HG03175 (cell line): ENCODE results near the gene PSMG2.
"Not testable (repeated sequence)": the region's sequence is repeated elsewhere in the genome, so short reads cannot be mapped to it uniquely, and the experiment has no call there.

Experiments used
- ATAC-seq: cut with Tn5 transposase; IDR thresholded peaks from one replicate; pipeline ENCODE4 v1.9.1; 2021; ENCODE audit warnings: mild to moderate bottlenecking, moderate library complexity; ENCODE audit not compliant: unreplicated experiment

Gene PSMG2

DNA sequence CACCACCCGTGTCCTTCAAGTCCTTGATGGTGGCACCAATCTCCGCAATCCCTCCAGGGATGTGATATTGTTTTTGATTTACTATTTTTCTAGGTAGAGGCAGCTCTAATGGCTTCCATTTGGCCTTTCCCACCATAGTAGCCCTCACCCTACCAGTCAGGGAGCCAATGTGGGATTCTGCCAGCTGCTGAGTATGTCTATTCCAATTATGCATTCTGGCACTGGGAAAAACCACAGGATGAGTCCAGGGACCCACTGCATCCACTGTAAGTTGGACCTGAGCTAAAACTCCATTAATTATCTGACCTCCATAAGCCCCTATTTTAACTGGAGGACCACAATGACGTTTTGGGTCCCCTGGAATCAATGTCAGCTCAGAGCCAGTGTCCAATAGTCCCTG is 55.7 kb downstream of the PSMG2 start:
- not testable (repeated sequence) for ATAC-seq

DNA sequence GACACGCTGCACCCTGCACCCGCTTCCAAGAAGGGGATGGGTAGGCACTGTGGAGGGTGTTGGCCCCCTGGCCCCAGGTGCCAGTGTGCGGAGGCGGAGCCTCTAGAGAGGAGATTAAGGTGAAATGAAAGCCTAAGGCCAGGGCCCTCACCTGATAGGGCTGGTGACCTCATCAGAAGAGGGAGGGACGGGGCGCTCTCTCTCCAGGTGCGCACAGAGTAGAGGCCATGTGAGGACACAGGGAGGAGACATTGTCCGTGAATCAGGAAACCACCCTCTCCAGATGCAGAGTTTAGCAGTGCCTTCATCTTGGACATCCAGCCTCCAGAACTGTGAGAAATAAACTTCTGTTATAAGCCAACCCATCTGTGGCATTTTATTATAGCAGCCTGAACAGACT is 62.3 kb downstream of the PSMG2 start:
- no peak for ATAC-seq

DNA sequence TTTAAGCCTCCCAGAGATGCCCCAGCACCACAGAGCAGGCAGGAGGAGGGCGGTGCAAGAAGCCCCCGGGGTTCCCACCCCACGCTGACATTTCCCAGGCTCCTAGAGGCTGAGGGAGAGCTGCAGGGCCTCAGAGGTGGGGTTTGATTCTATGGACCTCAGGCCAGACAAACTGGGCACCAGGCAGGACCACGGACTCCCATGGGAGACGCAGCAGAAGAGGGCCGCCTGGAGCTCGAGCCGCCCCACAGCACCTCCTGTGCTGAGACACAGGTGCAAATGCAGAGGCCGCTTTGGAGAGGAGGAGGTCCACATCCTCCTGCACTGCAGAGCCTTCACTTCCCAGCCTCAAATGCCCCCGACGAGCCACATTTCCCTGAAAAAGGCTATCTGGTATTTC is 62.7 kb downstream of the PSMG2 start:
- ATAC-seq: no peak

DNA sequence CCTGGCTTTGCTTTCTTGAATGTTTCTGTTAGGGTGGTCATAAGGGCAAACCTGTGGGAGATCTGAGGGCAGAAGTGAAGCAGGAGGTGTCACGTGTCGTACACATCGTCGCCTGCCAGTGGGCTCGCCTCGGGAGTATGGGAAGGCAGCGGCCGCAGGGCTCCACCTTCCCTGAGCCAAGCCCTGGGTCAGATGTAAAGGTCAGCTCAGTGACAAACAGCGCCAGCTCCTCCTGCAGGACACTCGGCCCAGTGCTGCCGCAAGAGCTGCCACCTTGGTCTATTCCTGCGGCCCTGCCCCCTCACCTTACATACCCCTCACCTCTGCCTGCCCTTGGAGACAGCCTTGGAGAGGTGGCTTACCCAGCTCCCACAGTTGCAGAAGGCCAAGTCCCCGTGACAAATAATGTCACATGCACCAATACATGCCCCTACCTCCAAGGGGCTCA is 64.2 kb downstream of the PSMG2 start:
- ATAC-seq: no peak

DNA sequence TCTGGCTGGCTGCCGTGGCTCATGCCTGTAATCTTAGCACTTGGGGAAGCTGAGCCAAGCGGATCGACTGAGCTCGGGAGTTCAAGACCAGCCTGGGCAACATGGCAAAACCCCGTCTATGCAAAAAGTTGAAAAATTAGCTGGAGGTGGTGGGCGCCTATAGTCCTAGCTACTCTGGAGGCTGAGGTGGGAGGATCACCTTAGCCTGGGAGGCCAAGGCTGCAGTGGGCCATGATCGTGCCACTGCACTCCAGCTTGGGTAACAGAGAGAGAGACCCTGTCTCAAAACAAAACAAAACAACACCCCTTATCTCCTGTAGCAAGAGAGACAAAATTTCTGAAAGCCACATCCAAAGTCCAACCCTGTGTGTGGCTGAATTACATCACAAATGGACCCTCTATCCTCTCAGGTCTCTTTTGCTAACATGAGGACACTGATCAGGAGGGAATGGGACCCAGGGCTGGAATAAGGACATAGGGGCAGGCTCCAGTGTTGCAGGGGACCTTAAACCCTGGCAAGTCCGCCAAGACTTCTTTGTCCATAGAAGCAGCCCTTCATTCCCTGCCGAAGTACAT is 64.8 kb downstream of the PSMG2 start:
- no peak for ATAC-seq

DNA sequence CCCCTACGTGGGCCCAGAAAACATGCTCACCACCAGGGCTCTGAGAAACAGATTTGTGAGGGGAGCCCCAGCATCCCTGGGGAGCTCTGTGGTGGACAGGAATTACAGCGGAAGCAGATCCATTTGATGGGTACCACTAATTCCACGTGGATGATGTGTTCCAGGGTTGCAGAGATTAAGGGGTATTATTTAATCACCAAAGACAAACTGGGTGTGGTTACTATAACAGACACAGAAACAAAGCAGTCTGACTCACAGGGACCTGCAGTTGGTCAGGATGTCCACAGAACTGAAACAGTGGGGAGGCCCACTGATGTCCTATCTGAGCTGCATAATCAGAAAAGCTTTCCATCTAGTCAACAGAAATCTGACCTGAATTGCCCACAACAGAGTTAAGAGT is 65.8 kb downstream of the PSMG2 start:
- ATAC-seq: no peak

DNA sequence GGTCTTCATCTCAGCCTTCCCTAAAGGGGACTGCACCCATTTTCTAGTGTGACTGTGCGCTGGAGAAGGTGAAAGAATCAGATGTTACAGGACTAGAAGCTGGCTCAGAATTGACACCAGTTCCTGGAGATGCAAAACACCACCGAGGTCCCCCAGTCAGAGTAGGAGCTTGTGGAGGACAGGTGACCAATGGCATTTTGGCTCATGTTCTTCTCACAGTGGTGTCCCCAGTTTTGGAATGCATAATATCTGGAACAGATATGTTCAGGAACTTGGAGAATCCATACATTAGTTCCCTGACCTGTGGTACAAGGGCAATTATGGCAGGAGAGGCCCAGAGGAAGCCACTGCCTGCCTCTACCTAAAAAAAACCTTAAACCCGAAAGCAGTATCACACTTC is 66.3 kb downstream of the PSMG2 start:
- ATAC-seq: no peak

DNA sequence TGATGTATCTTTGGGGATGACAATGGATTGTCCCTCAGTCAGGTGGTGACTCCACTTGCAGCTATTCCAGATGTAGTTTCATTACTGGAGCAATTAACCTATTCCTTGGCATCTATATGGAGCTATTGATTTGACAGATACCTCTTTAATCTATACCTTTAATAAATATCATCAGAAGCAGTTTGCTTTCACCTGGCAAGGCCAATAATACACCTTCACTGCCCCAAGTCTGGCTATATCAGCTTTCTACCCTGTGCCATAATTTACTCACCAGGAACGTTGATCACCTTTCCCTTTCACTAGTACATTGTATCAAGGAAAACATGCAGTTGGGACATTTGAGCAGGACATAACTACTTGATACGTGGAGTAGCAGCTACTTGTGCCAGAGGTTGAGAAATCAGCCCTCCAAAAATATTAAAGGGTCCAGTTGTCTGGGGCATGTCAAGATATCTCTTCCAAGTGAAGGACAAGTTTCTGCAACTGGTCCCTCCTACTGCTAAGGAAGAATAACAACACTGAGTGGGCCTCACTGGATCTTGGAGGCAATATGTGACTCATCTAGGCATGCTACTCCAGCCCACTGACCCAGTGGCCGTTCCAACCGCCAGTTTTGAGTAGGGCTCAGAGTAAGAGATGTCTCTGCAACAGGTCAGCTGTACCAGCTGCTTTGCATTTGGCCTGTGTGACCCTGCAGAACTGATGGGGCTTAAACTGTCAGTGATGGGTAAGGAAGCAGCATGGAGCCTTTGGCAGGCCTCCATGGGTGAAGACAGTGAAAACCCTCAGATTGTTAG is 67.0 kb downstream of the PSMG2 start:
- ATAC-seq: no peak

DNA sequence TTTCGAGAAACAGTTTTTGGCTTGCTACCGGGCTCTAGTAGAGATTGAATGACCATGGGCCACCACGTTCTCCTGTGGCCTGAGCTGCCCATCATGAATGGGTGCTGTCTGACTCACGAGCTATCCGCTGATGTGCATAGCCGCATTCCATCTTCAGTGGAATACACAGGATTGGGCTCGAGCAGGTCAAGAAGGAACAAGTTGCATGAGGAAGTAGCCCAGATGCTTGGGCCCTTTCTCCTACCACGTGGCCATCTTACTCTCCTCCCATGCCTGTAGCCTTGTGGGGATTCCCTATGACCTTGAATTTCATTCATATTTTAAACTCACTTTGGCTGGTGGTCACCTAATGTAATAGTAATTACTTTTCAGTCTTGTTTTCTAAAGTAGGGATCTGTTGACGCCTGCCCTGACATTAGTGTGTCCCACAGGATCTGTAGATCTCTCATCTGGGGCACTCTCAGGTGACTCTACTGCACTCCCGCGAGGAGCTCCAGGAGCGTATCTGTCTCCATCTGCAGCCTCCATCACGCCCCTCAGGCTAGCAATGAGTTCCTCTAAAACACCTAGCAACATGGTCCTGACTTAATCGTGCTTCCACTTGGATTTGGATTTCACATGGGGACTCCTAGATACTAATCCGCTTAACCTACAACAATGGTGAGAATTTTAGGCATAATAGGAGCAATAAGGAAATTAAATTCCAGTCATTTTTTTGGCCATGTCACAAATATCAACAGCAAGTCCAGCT is 67.8 kb downstream of the PSMG2 start:
- ATAC-seq: no peak

DNA sequence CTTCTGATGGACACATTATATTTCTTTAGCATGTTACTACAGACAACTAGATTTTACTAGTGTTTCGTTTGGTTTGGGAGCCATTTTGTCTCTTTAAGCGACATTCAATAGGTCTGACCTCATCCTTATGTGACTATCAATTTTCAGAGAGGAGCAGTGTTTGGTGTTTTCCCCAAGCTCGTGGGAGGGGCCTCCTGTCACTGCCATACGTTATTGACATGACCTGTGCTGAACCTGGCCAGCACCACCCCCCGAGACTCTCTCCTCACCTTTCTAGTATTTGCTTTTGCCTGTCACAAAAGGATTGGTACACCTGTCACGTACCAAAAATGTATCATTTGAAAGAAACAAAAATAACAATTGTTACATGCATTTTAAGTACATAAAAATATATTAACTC is 69.3 kb downstream of the PSMG2 start:
- no peak for ATAC-seq

DNA sequence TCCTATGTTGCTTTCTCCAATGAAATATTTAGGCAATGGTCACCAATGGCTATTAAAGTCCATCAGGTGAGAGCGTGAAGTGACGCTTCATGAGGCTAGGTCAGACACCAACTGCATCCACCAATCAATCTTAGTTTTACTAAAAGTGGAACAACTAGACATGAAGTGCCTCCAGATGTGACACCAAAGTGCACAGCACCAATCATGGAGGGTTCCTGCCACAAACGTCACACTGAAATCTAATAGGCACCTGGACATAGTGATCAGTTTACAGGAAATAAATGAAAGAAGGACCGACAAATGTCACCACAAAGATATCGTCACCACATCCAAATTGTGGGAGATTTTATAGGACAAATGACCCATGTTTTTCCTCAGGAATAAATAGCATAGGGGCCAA is 70.5 kb downstream of the PSMG2 start:
- ATAC-seq: no peak

DNA sequence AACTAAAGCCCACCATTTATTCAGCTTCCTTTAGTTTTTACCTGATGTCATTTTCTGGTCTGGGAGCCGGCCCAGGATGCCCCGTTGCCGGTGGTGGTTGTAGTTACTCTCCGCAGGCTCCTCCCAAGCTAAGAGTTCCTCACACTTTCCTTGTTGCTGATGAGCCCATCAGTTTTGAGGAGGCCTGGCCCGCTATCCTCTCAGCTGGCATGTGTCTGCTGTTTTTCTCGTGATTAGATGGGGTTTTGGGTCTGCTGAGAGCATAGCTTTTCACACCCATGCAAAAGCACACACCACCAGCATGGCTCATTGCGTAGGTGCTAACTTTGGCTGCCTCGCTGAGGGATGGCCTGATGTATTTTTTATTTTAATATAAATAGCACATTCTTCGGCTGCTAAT is 72.1 kb downstream of the PSMG2 start:
- no peak for ATAC-seq
